Measurements from ENCODE around the gene CLP1.

The CLP1 gene

DNA sequence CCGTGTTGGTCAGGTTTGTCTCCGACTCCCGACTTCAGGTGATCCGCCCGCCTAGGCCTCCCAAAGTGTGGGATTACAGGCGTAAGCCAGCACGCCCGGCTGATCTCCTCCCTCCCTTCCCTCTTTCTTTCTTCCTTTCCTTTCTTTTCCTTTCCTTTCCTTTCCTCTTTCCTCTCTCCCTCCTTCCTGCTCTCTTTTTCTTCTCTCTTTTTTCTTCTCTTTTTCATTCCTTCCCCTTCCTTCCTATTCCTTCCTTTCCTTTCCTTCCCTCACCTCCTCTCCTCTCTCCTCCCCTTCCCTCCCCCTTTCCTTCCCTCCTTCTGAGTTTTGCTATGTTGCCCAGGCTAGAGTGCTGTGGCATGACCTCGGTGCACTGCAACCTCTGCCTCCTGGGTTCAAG, 6.4 kb downstream of the CLP1 start:
- H2AFZ ChIP-seq (ENCODE audit: insufficient read depth, low read length, poor library complexity), result no peak overlapping the region
- no peak overlapping the region for H2AK5ac ChIP-seq (ENCODE audit: low read length)
- H3K27me3 ChIP-seq (ENCODE audit: insufficient read depth, low read length), result no peaks in the 10 kb centered on the region
- H4K8ac ChIP-seq (ENCODE audit: low read depth, low read length), result no peak overlapping the region
- peaks cover 16% of the 10 kb centered on the region for H3K79me1 ChIP-seq (ENCODE audit: low read length)
- no peak overlapping the region for H3K4ac ChIP-seq (ENCODE audit: low read depth, low read length)
- no peak for DNase-seq
- no peak overlapping the region for H2BK5ac ChIP-seq (ENCODE audit: low read depth, low read length, poor library complexity)
- H3K9me3 ChIP-seq (ENCODE audit: insufficient read depth, low read depth, low read length), result no peaks in the 10 kb centered on the region
- H3K23ac ChIP-seq (ENCODE audit: low read length), result no peak overlapping the region
- peaks cover 17 to 21% of the 10 kb centered on the region in 2 experiments for H3K36me3 ChIP-seq (ENCODE audit: control insufficient read depth in 1 of 2, insufficient read depth in 2 of 2, low read length in 2 of 2)
- no peak overlapping the region for H2BK12ac ChIP-seq (ENCODE audit: low read length)
- H2BK120ac ChIP-seq (ENCODE audit: insufficient read depth, low read length, poor library complexity), result no peak overlapping the region
- H3K4me3 ChIP-seq (ENCODE audit: low read depth, low read length), result no peak overlapping the region
- H3K4me1 ChIP-seq (ENCODE audit: control insufficient read depth in 1 of 2, insufficient read depth in 2 of 2, low read length in 2 of 2), result no peaks in the 10 kb centered on the region
- H4K12ac ChIP-seq (ENCODE audit: low read depth, low read length), result no peak overlapping the region
- H3K14ac ChIP-seq (ENCODE audit: low read length), result no peak overlapping the region
- H3K18ac ChIP-seq (ENCODE audit: low read length), result no peak overlapping the region
- H3K9ac ChIP-seq (ENCODE audit: low read length), result no peak overlapping the region
- H3K4me2 ChIP-seq (ENCODE audit: low read length), result no peak overlapping the region
- H3K79me2 ChIP-seq (ENCODE audit: control insufficient read depth, insufficient read depth, low read length, poor library complexity), result peaks cover 13% of the 10 kb centered on the region
- whole genome bisulfite sequencing (ENCODE audit: extremely low coverage, insufficient coverage, insufficient read length), result no CpG with 5 or more reads among the region's 9 CpGs
- no peak overlapping the region for H3K27ac ChIP-seq (ENCODE audit: low read depth, low read length)
- H4K91ac ChIP-seq (ENCODE audit: low read depth, low read length), result no peak overlapping the region

DNA sequence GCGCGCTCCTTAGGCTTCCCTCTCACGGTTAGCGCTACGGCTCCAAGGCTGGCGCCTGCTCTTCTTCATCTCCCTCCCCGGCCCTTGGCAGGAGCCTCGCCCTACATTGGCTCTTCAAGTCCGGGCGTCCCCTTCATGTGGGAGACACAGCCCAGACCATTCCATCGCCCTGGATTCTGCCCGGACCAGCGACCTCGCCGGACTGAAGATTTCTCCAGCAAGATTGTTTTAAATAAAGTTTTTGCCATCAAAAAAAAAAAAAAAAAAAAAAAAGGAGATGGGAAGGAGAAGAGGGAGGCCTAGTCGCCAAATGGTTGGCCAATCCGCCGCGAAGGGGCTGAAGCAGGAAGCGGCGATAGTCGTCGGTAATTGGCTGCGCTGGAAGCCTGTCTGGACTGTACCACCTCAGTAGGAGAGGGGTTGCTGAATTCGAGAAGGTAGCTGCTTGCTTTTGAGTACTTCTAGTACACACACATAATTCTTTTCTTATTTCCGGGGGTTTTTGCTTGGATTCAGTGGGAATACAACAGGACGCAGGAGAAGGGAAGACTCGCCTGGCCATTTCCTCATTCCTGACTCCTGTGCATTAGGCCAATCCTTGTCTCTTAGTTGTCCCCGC, 9.7 kb downstream of the CLP1 start:
- H3K18ac ChIP-seq (ENCODE audit: low read length), result peak overlapping the region; percentile 76
- peaks cover 0 to 1% of the 10 kb centered on the region in 2 experiments for H3K36me3 ChIP-seq (ENCODE audit: control insufficient read depth in 1 of 2, insufficient read depth in 2 of 2, low read length in 2 of 2)
- H3K4me1 ChIP-seq (ENCODE audit: control insufficient read depth in 1 of 2, insufficient read depth in 2 of 2, low read length in 2 of 2), result peaks cover 2 to 4% of the 10 kb centered on the region in 2 experiments
- H2BK5ac ChIP-seq (ENCODE audit: low read depth, low read length, poor library complexity), result peak overlapping the region; percentile 88
- no peak overlapping the region for H2BK12ac ChIP-seq (ENCODE audit: low read length)
- H4K12ac ChIP-seq (ENCODE audit: low read depth, low read length), result peak overlapping the region; percentile 72
- peak overlapping the region; percentile 92 for H3K4me2 ChIP-seq (ENCODE audit: low read length)
- no CpG with 5 or more reads among the region's 29 CpGs for WGBS (ENCODE audit: extremely low coverage, insufficient coverage, insufficient read length)
- peak overlapping the region; percentile 95 for H3K9ac ChIP-seq (ENCODE audit: low read length)
- H2AFZ ChIP-seq (ENCODE audit: insufficient read depth, low read length, poor library complexity), result peak overlapping the region; percentile 68
- H3K27ac ChIP-seq (ENCODE audit: low read depth, low read length), result peak overlapping the region; percentile 88
- H4K91ac ChIP-seq (ENCODE audit: low read depth, low read length), result peak overlapping the region; percentile 65
- peak overlapping the region; percentile 86 for H3K14ac ChIP-seq (ENCODE audit: low read length)
- DNase-seq, result peak; percentile 96 to 99
- peak overlapping the region; percentile 56 for H2BK120ac ChIP-seq (ENCODE audit: insufficient read depth, low read length, poor library complexity)
- peaks cover 19% of the 10 kb centered on the region for H3K79me1 ChIP-seq (ENCODE audit: low read length)
- no peaks in the 10 kb centered on the region for H3K9me3 ChIP-seq (ENCODE audit: insufficient read depth, low read depth, low read length)
- H3K4me3 ChIP-seq (ENCODE audit: low read depth, low read length), result peak overlapping the region; percentile 71
- H3K23ac ChIP-seq (ENCODE audit: low read length), result no peak overlapping the region
- no peaks in the 10 kb centered on the region for H3K27me3 ChIP-seq (ENCODE audit: insufficient read depth, low read length)
- H2AK5ac ChIP-seq (ENCODE audit: low read length), result no peak overlapping the region
- peaks cover 19% of the 10 kb centered on the region for H3K79me2 ChIP-seq (ENCODE audit: control insufficient read depth, insufficient read depth, low read length, poor library complexity)
- peak overlapping the region; percentile 91 for H4K8ac ChIP-seq (ENCODE audit: low read depth, low read length)
- peak overlapping the region; percentile 46 for H3K4ac ChIP-seq (ENCODE audit: low read depth, low read length)

DNA sequence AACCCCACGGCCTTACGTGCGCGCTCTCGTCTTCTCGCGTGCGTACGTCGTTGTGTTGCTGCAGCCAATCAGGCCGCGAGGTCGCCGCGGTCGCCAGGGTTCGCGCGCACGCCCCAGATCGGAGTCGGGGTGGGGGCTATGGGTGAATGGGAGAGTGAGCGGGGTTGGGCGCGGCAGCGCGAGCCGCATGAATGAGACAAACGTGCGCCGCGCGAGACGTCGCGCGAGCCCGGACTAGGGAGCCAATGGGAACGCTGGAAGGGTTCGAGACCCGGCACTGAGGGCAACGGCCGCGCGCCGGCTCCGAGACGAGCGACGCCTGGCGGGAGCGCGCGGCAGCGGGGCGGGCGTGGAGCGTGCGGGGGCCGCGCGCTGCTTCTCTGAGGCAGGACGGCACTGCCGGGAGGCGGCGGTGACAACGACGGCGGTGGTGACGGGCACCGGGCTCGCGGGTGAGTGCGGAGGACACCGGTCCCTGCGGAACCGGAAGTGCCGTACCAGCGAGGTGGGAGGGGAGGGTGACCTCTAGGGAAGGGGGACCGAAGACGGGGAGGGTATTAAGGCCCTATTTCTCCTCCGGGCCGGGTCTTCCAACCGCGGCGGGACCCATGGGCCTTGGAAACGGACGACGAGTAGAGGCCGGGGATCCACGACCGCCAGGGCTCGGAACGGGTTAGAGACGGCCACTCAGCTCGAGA, 10.3 kb downstream of the CLP1 start, which contains the start of gene ZDHHC5:
ZDHHC5 (plus strand) TSS at position 379 of the 698 bp plus-strand sequence. CDS start 4,977 bp downstream, outside the sequence.
- Histone ChIP-seq H3K27ac (ENCODE audit: low read depth, low read length) (peak within 1 kb of the TSS; percentile 93), H4K8ac (ENCODE audit: low read depth, low read length) (peak within 1 kb of the TSS; percentile 95), H3K4me1 (ENCODE audit: control insufficient read depth in 1 of 2, insufficient read depth in 2 of 2, low read length in 2 of 2) (peaks cover 2 to 4% of the 10 kb centered on the region in 2 experiments), H3K18ac (ENCODE audit: low read length) (peak within 1 kb of the TSS; percentile 92), H3K4me2 (ENCODE audit: low read length) (peak within 1 kb of the TSS; percentile 92), H3K36me3 (ENCODE audit: control insufficient read depth in 1 of 2, insufficient read depth in 2 of 2, low read length in 2 of 2) (peaks cover under 1 to 8% of the 10 kb centered on the region in 2 experiments), H2BK12ac (ENCODE audit: low read length) (no peak within 1 kb of the TSS), H3K4ac (ENCODE audit: low read depth, low read length) (peak within 1 kb of the TSS; percentile 46), H2BK120ac (ENCODE audit: insufficient read depth, low read length, poor library complexity) (peak within 1 kb of the TSS; percentile 66), H3K14ac (ENCODE audit: low read length) (peak within 1 kb of the TSS; percentile 87), H3K4me3 (ENCODE audit: low read depth, low read length) (peak within 1 kb of the TSS; percentile 95), H4K12ac (ENCODE audit: low read depth, low read length) (peak within 1 kb of the TSS; percentile 85), H3K23ac (ENCODE audit: low read length) (no peak within 1 kb of the TSS), H2AK5ac (ENCODE audit: low read length) (peak within 1 kb of the TSS; percentile 46), H3K79me2 (ENCODE audit: control insufficient read depth, insufficient read depth, low read length, poor library complexity) (peaks cover 19% of the 10 kb centered on the region), H2AFZ (ENCODE audit: insufficient read depth, low read length, poor library complexity) (peak within 1 kb of the TSS; percentile 74), H3K27me3 (ENCODE audit: insufficient read depth, low read length) (no peaks in the 10 kb centered on the region), H2BK5ac (ENCODE audit: low read depth, low read length, poor library complexity) (peak within 1 kb of the TSS; percentile 88), H3K9me3 (ENCODE audit: insufficient read depth, low read depth, low read length) (no peaks in the 10 kb centered on the region), H3K79me1 (ENCODE audit: low read length) (peaks cover 19% of the 10 kb centered on the region), H3K9ac (ENCODE audit: low read length) (peak within 1 kb of the TSS; percentile 98), H4K91ac (ENCODE audit: low read depth, low read length) (peak within 1 kb of the TSS; percentile 85)
- peak; percentile 99 for DNase-seq
- WGBS (ENCODE audit: extremely low coverage, insufficient coverage, insufficient read length), result no CpG with 5 or more reads among the region's 96 CpGs

DNA sequence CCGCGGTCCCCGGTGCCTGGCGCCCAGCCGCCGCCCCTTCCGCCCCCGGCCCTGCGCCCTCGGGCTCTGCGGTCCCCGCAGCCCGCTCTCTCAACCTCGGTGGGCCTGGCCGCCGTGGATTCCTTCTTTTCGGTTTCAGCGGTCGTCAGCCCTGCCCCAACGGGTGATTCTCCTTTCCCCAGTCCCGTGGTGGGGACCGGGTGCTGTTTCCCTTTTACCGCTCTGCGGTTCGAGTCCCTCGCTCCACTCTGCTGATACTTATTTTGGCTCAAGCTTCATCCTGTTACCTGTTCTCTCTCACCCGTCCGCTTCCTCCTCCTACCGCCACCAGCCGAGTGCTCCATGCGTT, 10.8 kb downstream of the CLP1 start:
- Histone ChIP-seq H3K4me3 (ENCODE audit: low read depth, low read length) (peak overlapping the region; percentile 95), H4K91ac (ENCODE audit: low read depth, low read length) (peak overlapping the region; percentile 85), H3K9ac (ENCODE audit: low read length) (peak overlapping the region; percentile 98), H3K4me2 (ENCODE audit: low read length) (peak overlapping the region; percentile 73), H4K12ac (ENCODE audit: low read depth, low read length) (peak overlapping the region; percentile 85), H3K79me1 (ENCODE audit: low read length) (peaks cover 19% of the 10 kb centered on the region), H4K8ac (ENCODE audit: low read depth, low read length) (peak overlapping the region; percentile 95), H3K27ac (ENCODE audit: low read depth, low read length) (peak overlapping the region; percentile 93), H2BK120ac (ENCODE audit: insufficient read depth, low read length, poor library complexity) (peak overlapping the region; percentile 66), H2AK5ac (ENCODE audit: low read length) (no peak overlapping the region), H3K18ac (ENCODE audit: low read length) (peak overlapping the region; percentile 92), H3K36me3 (ENCODE audit: control insufficient read depth in 1 of 2, insufficient read depth in 2 of 2, low read length in 2 of 2) (peaks cover 4 to 12% of the 10 kb centered on the region in 2 experiments), H3K9me3 (ENCODE audit: insufficient read depth, low read depth, low read length) (no peaks in the 10 kb centered on the region), H3K23ac (ENCODE audit: low read length) (no peak overlapping the region), H3K4ac (ENCODE audit: low read depth, low read length) (peak overlapping the region; percentile 22), H2BK5ac (ENCODE audit: low read depth, low read length, poor library complexity) (peak overlapping the region; percentile 66), H2AFZ (ENCODE audit: insufficient read depth, low read length, poor library complexity) (peak overlapping the region; percentile 74), H3K27me3 (ENCODE audit: insufficient read depth, low read length) (no peaks in the 10 kb centered on the region), H3K4me1 (ENCODE audit: control insufficient read depth in 1 of 2, insufficient read depth in 2 of 2, low read length in 2 of 2) (peaks cover 4% of the 10 kb centered on the region in 2 experiments), H3K14ac (ENCODE audit: low read length) (peak overlapping the region; percentile 87), H3K79me2 (ENCODE audit: control insufficient read depth, insufficient read depth, low read length, poor library complexity) (peaks cover 21% of the 10 kb centered on the region), H2BK12ac (ENCODE audit: low read length) (no peak overlapping the region)
- no CpG with 5 or more reads among the region's 31 CpGs for WGBS (ENCODE audit: extremely low coverage, insufficient coverage, insufficient read length)
- DNase-seq, result peak in 1 of 2 donors; percentile 47
